ENCODE data around the gene UQCC3.

Gene UQCC3

DNA sequence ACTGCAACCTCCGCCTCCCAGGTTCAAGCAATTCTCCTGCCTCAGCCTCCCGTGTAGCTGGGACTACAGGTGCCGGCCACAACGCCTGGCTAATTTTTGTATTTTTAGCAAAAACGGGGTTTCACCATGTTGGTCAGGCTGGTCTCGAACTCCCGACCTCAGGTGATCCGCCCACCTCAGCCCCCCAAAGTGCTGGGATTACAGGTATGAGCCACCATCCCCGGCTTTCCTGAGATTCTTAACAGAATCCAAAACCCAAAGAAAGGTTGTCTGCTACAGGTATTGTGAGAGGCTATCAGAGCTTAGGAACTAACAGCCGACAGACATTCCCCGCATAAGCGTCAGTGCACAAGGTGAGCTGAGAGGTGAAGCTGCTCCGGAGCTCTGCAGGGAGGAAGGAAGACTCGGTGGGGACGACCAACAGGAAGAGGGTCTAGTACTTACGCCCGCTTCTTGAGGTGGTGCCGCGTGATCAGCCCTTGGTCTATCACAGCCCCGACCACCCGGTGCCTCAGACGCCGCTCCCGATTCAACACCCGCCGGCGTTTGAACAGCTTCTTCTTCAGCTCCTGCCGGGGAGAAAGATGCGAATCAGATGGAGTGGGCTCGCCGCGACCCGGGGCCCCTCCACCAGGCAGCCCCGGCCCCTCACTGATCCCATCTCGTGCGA is 6.9 kb upstream of the UQCC3 start:
- Histone ChIP-seq H3K36me3 (ENCODE audit: insufficient read depth, low read length) (peaks cover 5% of the 10 kb centered on the region; the same call in 1 of the 2 replicates), H3K9me2 (replicated peaks; ENCODE audit: low read depth, low read length) (no peaks in the 10 kb centered on the region), H3K9me3 (ENCODE audit: insufficient read depth, low read depth, low read length) (no peaks in the 10 kb centered on the region), H3K79me2 (ENCODE audit: insufficient read depth, low read length) (peaks cover 52% of the 10 kb centered on the region), H2AFZ (ENCODE audit: low read length) (peak overlapping the region; percentile 95), H3K4me2 (ENCODE audit: low read depth, low read length, poor library complexity, severe bottlenecking) (peak overlapping the region; percentile 79), H4K20me1 (ENCODE audit: insufficient read depth, low read length, poor library complexity, severe bottlenecking) (peaks cover 20% of the 10 kb centered on the region), H3K4me1 (ENCODE audit: insufficient read depth, low read length, poor library complexity, severe bottlenecking) (peaks cover 28% of the 10 kb centered on the region), H3K9ac (ENCODE audit: low read depth, low read length, poor library complexity, severe bottlenecking) (peak overlapping the region; percentile 89), H3K27me3 (ENCODE audit: insufficient read depth, low read length, poor library complexity, severe bottlenecking) (no peaks in the 10 kb centered on the region), H3K4me3 (ENCODE audit: low read length, poor library complexity, severe bottlenecking) (peak overlapping the region; percentile 98), H3F3A (ENCODE audit: low read depth) (0 out of 2 replicates have a peak, but pooled peaks cover 9% of the 10 kb centered on the region)
- TF ChIP-seq, protein P1, sequence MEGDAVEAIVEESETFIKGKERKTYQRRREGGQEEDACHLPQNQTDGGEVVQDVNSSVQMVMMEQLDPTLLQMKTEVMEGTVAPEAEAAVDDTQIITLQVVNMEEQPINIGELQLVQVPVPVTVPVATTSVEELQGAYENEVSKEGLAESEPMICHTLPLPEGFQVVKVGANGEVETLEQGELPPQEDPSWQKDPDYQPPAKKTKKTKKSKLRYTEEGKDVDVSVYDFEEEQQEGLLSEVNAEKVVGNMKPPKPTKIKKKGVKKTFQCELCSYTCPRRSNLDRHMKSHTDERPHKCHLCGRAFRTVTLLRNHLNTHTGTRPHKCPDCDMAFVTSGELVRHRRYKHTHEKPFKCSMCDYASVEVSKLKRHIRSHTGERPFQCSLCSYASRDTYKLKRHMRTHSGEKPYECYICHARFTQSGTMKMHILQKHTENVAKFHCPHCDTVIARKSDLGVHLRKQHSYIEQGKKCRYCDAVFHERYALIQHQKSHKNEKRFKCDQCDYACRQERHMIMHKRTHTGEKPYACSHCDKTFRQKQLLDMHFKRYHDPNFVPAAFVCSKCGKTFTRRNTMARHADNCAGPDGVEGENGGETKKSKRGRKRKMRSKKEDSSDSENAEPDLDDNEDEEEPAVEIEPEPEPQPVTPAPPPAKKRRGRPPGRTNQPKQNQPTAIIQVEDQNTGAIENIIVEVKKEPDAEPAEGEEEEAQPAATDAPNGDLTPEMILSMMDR (conservative IDR thresholded peaks at IDR 0.05; ENCODE audit: low read length) = no peak
- no peak for TF ChIP-seq EZH2phosphoT487 (IDR thresholded peaks at IDR 0.05; ENCODE audit: borderline replicate concordance)

DNA sequence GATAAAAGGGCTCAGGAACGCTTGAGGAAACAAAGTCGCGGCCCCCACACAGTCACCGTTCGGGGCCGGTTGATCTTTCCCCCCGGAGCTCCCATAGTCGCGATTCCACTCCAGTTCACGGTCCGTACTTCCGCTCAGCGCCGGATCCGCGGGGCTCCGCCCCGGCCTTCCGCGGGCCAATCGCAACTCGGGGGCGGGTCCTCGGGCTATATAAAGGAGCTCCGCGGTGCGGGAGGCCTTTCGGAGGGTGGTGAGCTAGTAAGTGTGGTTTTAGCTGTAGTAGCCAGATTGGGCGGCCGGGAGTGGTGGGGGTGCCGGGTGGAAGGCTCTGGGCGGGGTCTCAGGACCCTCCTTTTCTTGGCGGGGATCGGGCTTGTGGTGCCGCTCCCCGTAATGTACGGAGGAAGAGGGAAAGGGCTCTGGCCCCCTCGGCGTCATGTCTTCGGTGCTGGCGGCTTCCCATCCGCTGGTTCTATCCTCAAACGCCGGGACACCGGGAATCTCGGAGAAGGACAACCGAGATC is 6.3 kb upstream of the UQCC3 start, which contains the start of the genes C11orf98 and CSKMT:
TSS of gene C11orf98 (minus strand) at position 136 of the 524 bp plus-strand sequence. CDS start at position 95, 41 bp downstream.
TSS of gene CSKMT (plus strand) at position 238 of the 524 bp plus-strand sequence. CDS start 568 bp downstream, outside the sequence.
- Histone ChIP-seq H4K20me1 (ENCODE audit: insufficient read depth, low read length, poor library complexity, severe bottlenecking) (peaks cover 20% of the 10 kb centered on the region), H3K27me3 (ENCODE audit: insufficient read depth, low read length, poor library complexity, severe bottlenecking) (no peaks in the 10 kb centered on the region), H3K79me2 (ENCODE audit: insufficient read depth, low read length) (peaks cover 58% of the 10 kb centered on the region), H3K9me2 (replicated peaks; ENCODE audit: low read depth, low read length) (no peaks in the 10 kb centered on the region), H2AFZ (ENCODE audit: low read length) (peak within 1 kb of the TSS; percentile 95), H3K9ac (ENCODE audit: low read depth, low read length, poor library complexity, severe bottlenecking) (peak within 1 kb of the TSS; percentile 89), H3K9me3 (ENCODE audit: insufficient read depth, low read depth, low read length) (no peaks in the 10 kb centered on the region), H3K4me3 (ENCODE audit: low read length, poor library complexity, severe bottlenecking) (peak within 1 kb of the TSS; percentile 98), H3K36me3 (ENCODE audit: insufficient read depth, low read length) (peaks cover 5% of the 10 kb centered on the region; the same call in 1 of the 2 replicates), H3F3A (ENCODE audit: low read depth) (peaks cover 9% of the 10 kb centered on the region; the same call in 1 of the 2 replicates), H3K4me2 (ENCODE audit: low read depth, low read length, poor library complexity, severe bottlenecking) (peak within 1 kb of the TSS; percentile 79), H3K4me1 (ENCODE audit: insufficient read depth, low read length, poor library complexity, severe bottlenecking) (peaks cover 33% of the 10 kb centered on the region)
- TF ChIP-seq, protein P1 (conservative IDR thresholded peaks at IDR 0.05; ENCODE audit: low read length) = no peak
- no peak for TF ChIP-seq EZH2phosphoT487 (IDR thresholded peaks at IDR 0.05; ENCODE audit: borderline replicate concordance)

DNA sequence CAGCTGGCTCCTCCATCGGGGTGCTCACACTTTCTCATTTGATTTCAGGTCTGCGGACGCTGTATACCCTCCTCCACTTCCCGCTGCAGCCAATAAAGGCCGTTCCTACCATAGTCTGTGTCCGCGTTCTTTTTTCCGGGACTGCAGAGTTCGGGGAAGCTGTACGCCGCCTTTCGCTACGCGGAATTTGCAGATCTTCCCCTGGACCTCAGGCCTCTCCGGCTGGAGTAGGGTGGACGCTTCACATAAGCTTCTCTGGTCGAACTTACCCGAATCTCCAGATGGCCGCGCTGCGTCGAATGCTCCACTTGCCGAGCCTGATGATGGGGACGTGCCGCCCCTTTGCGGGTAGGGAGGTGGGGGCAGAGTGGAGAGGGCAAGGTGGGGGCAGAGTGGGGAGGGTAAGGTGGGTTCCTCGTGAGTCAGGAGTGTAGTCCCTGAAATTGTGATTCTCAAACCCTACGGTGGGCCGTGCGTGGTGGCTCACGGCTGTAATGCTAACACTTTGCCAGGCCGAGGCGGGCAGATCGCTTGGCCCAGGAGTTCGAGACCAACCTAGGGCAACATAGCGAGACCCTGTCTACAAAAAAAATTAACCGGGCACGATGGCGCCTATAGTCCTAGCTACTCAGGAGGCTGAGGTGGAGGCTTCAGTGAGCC is 5.7 kb upstream of the UQCC3 start:
- H3K36me3 ChIP-seq (ENCODE audit: insufficient read depth, low read length) = peaks cover 5% of the 10 kb centered on the region; the same call in 1 of the 2 replicates
- peaks cover 64% of the 10 kb centered on the region for H3K79me2 ChIP-seq (ENCODE audit: insufficient read depth, low read length)
- H3K9me3 ChIP-seq (ENCODE audit: insufficient read depth, low read depth, low read length) = no peaks in the 10 kb centered on the region
- H4K20me1 ChIP-seq (ENCODE audit: insufficient read depth, low read length, poor library complexity, severe bottlenecking) = peaks cover 20% of the 10 kb centered on the region
- TF ChIP-seq, protein P1 (conservative IDR thresholded peaks at IDR 0.05; ENCODE audit: low read length) = no peak
- H3K9me2 ChIP-seq (replicated peaks; ENCODE audit: low read depth, low read length) = no peaks in the 10 kb centered on the region
- H3K4me1 ChIP-seq (ENCODE audit: insufficient read depth, low read length, poor library complexity, severe bottlenecking) = peaks cover 38% of the 10 kb centered on the region
- H3K4me3 ChIP-seq (ENCODE audit: low read length, poor library complexity, severe bottlenecking) = peak overlapping the region; percentile 98
- no peaks in the 10 kb centered on the region for H3K27me3 ChIP-seq (ENCODE audit: insufficient read depth, low read length, poor library complexity, severe bottlenecking)
- no peak overlapping the region for H2AFZ ChIP-seq (ENCODE audit: low read length)
- peaks cover 9% of the 10 kb centered on the region; the same call in 1 of the 2 replicates for H3F3A ChIP-seq (ENCODE audit: low read depth)
- H3K4me2 ChIP-seq (ENCODE audit: low read depth, low read length, poor library complexity, severe bottlenecking) = peak overlapping the region; percentile 79
- peak overlapping the region; percentile 89 for H3K9ac ChIP-seq (ENCODE audit: low read depth, low read length, poor library complexity, severe bottlenecking)

Data from Loucy (cell line).